ENCODE data around the gene STKLD1.

- no peak for TF ChIP-seq CTCF (tag by site-specific recombination; IDR thresholded peaks at IDR 0.05)
- TF ChIP-seq ZBTB26 (tag by site-specific recombination; optimal IDR thresholded peaks at IDR 0.05), result no peak
- TF ChIP-seq ZNF132 (tag by site-specific recombination; IDR thresholded peaks at IDR 0.05; ENCODE audit: borderline replicate concordance), result no peak
Observed at GRCh38 chr9:133426011-133426410, 49.8 kb downstream of the STKLD1 start.
